NCI-H774 (cell line): ENCODE results near the gene RGN.
"Not testable (repeated sequence)": the region's sequence is repeated elsewhere in the genome, so short reads cannot be mapped to it uniquely, and the experiment has no call there.

Experiments
- DNase-seq: peaks from one replicate; lab custom pipeline; 2025; lab: John Stamatoyannopoulos, UW

The RGN gene

DNA sequence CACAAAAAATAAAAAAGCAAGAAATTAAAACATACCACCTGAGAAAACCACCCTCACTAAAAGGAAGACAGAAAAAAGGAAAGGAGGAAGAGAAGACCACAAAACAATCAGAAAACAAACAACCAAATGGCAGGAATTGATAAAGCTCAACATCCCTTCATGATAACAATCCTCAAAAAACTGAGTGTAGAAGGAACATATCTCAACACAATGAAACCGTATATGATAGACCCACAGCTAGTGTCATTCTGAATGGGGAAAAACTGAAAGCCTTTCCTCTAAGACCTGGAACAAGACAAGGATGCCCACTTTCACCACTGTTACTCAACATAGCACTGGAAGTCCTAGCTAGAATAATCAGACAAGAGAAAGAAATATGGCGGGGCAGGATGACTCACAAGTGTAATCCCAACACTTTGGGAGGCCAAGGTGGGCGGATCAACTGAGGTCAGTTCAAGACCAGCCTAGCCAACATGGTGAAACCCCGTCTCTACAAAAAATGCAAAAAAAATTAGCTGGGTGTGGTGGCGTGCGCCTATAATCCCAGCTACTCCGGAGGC is 38.4 kb downstream of the RGN start:
- not testable (repeated sequence) for DNase-seq

DNA sequence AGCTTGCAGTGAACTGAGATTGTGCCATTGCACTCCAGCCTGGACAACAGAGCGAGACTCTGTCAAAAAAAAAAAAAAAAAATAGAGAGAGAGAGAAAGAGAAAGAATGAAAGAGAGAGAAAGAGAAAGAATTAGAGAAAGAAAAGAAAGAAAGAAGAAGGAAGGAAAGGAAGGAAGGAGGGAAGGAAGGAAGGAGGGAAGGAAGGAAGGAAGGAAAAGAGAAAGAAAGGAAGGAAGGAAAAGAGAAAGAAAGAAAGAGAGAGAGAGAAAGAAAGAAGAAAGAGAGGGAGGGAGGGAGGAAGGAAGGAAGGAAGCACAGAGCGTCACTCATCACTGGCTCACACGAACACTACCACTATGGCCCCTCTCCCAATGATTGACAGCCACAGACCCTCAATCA is 46.2 kb downstream of the RGN start:
- DNase-seq = not testable (repeated sequence)

- DNase-seq = peak; percentile 82
Measured at GRCh38 chrX:47129157-47129898, 51.1 kb downstream of the RGN start.

DNA sequence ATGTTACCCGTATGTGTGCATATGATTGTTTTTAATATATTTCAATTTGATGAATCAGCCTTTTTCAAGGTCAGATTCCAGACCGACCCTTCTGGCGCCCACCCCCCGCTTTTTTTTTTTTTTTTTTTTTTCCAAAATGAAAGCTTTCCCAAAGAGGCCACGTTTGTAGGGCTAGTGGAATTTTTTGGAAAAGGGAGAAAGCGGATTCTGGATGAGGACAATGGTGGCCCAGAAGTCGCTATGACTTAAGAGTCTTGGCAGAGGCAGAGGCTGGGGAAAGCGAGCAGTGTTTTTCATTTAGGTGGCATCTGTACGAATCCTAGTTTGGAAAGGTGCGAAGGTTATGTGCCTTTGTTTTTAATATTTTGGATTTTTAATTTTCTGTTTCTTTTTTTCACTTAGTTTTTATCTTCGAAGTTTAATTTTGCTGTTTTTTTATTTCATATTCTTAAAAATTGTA is 51.7 kb downstream of the RGN start:
- no peak for DNase-seq

DNA sequence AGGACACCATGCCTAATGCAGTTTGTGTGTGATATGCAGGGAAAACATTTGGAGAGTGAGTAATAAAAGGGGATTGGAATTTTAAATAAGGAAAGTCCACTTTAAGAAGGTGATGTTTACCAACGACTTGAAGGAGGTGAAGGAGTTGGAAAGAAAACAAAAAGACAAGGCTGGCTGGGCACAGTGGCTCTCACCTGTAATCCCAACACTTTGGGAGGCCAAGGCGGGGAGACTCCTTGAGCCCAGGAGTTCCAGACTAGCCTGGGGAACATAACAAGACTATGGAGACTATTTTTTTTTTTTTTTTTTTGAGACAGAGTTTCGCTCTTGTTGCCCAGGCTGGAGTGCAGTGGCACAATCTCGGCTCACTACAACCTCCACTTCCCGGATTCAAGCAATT is 55.2 kb downstream of the RGN start:
- DNase-seq = no peak

DNA sequence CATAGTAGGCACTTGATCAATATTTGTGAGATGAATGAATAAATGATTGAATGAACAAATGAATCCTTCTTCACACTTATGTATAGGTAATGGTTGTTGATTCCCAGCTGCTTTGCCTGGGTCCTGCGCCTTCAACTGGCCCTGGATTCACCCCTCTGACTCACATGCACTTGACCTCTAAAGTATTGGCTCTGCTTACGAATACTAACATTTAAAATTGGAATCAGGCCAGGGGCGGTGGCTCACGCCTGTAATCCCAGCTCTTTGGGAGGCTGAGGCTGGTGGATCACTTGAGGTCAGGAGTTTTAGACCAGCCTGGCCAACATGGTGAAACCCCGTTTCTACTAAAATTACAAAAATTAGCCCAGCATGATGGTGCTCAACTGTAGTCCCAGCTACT is 57.4 kb downstream of the RGN start:
- not testable (repeated sequence) for DNase-seq

GRCh38 chrX:47138171-47138570 is 59.9 kb downstream of the RGN start:
- DNase-seq = no peak
